ENCODE results near the gene PAK1.

Gene PAK1

DNA sequence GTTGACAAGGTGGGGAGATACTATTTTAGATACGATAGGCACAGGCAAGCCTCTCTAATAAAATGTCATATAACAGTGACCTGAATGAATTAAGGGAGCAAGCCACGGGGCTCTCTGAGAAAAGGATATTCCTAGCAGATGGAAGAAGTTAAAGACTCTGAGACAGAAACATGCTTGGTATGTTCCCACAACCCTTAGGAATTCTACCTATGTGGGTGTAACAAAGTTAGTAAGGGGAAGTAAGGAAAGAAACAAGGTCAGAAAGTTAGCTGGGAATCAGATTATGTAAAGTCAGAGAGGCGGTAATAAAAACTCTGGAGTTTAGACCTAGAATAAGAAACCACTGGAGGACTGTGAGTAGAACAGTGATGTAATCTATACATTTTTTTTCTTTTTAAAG, 112.7 kb downstream of the PAK1 start:
- DNase-seq: no peak

GRCh38 chr11:77359481-77359880, 114.4 kb downstream of the PAK1 start:
- no peak for DNase-seq

GRCh38 chr11:77353131-77353530, 120.8 kb downstream of the PAK1 start:
- no peak for DNase-seq

GRCh38 chr11:77351281-77351886, 122.5 kb downstream of the PAK1 start:
- DNase-seq: no peak

DNA sequence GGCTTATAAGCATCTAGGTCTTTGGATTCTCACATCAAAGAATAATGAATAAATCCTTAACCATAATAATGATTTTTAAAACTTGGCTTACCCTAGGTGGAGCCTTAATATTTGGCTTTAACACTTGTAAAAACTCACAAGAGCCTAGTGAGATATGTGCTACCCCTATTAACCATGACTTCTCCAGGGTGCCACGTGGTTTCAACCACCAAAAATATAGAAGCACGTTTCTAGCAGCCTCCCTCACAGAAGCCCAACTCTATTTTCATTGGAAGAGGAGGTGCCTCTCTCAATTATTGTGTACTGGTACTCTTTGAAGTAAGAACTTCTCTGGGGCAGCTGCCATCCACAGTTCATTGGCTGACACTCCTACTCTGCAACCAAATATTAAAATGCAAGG, 125.9 kb downstream of the PAK1 start:
- no peak for DNase-seq

- DNase-seq: no peak
Measured at GRCh38 chr11:77346906-77347603, 126.8 kb downstream of the PAK1 start.

DNA sequence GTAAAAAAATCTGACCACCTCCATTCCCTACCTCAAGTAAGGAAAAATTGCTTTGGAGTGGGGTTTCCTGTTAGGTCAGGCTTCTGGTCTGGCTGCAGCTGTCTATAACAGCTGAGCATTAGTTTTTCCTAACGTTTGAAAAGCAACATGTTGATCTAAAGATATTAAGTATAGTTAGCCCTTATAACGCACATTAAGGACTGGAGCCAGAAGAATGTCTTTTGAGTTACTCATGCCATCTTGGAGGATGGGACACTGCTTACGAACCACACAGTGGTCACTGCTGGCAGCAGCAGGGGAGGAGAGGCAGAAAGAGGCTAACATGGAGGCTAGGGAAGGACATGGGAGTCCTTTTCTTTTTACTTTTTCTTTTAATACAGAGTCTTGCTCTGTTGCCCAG, 128.3 kb downstream of the PAK1 start:
- DNase-seq: no peak

GRCh38 chr11:77340501-77340900, 133.4 kb downstream of the PAK1 start:
- no peak for DNase-seq

- DNase-seq: no peak
Measured at GRCh38 chr11:77332259-77332658, 141.6 kb downstream of the PAK1 start.

DNA sequence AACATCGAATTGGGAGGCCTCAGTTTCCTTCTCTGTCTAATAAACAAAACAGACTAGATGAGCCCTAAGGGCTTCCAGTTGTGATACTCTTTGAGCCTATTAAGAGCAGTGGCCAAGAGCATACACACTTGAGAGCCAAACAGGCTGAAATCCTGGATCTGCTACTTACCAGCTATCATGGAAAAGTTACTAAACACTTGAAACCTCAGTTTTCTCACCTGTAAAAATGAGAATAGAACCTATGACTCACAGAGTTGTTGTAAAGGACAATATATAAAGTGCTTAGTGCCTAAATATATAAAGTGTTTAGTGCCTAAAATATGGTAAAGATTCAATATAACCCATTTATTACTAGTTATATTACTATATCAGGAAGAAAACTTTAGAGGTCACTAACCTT, 148.7 kb downstream of the PAK1 start:
- no peak for DNase-seq

DNA sequence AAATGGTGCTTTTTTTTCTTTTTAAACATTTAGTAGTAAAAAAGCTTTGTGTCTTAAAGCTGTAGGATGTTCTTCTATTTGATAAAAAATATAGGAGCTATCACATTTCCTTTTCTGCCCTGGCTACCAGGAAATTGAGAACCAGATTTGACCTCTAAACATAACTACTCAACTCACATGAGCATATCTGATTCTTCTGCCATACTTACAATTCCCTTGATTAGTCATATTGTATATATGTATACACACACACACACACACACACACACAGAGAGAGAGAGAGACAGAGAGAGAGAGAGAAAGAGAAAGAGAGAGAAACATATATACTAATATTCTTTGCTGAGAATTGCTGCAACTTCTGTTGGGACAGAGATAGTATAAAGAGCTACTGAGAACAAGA, 149.4 kb downstream of the PAK1 start:
- no peak for DNase-seq

DNA sequence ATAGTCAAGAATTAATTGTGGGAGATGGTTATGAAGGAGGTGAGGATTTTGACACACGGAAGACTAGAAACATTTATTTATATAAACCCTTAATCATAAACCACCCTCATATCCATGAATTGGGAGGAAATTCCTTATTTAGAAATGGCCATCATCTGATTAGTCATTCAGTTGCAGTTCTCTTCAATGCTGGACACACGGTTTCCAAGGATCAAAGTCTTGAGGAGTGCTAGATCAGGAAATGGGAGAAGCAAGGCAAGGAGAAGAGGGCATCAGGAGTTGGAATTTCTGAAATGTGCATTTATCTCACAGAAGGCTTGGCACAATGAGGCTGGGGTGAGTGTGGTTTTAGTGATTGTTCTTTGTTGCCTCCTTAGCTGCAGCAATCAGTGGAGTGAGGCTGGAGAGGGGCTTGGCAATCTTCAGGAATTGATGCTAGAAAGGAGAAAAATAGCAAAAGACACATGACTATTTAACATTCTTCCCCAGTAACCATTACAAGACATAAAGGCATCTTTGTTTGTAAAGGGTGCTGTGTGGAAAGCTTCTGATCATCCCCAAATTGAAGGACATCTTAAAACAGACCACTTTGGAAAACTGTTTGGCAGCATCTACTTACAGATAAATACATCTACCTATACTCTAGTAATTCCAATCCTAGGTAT, 150.8 kb downstream of the PAK1 start:
- no peak for DNase-seq

DNA sequence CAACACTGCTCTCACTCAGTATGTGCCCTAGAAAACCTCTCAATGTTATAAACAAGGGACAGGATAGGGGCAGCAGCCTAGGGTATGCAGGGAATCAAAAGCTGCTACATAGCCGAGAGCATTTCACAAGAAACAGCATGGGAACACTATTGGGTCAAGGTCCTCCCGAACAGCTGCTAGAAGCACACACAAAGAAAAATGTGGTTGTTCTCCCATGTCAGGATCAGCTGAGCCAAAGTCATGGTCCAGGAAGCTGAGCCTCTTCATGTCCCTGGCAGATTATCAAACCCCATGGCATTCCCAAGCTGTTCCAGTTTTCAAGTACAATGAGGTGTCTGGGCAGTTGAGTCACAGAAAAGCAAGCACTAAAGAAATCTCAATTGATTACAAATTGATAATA, 151.4 kb downstream of the PAK1 start:
- no peak for DNase-seq

GRCh38 chr11:77320351-77320750, 153.5 kb downstream of the PAK1 start:
- no peak for DNase-seq

DNA sequence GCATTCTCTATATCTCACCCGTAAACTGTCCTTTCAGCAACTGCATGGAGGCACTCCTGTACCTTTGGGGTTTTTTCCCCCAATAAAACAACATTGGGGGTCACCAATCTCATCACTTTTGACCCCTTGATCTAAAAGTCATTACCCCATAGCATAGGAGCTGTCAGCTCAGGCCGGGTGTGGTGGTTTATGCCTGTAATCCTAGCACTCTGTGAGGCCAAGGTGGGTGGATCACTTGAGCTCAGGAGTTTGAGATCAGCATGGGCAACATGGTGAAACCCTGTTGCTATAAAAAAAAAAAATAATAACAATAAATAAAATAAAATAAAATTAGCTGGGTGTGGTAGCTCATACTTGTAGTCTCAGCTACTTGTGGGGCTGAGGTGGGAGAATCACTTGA, 155.3 kb downstream of the PAK1 start:
- DNase-seq: no peak

DNA sequence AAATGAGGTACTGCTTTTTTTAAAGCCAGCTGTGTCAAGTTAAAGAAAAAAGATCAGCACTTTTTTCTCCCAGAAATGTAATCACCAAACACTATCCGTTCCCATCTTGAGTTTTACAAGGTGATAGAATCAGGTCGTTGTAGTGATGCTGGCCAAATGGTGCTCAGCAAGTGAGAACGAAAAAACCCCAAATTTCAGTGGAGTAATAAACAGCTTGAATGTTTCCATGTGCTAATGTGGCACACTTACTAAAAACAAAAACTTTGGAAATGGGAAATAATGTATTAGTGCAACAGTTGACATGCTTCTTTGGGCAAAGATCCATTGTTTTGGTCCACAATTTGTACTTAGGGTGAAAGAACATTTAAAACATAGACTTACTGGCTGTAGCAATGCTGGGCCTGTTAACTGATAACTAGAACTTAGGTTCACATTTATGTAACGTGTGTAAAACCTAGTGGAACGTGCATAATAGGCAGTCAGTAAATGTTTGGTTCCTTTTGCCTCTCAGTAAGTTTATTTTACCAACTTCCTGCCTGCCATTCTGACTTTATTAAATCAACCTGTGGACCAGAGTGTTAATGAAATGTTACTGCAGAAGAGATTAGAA, 157.1 kb downstream of the PAK1 start:
- no peak for DNase-seq

- no peak for DNase-seq
Measured at GRCh38 chr11:77312107-77312506, 161.8 kb downstream of the PAK1 start.

DNA sequence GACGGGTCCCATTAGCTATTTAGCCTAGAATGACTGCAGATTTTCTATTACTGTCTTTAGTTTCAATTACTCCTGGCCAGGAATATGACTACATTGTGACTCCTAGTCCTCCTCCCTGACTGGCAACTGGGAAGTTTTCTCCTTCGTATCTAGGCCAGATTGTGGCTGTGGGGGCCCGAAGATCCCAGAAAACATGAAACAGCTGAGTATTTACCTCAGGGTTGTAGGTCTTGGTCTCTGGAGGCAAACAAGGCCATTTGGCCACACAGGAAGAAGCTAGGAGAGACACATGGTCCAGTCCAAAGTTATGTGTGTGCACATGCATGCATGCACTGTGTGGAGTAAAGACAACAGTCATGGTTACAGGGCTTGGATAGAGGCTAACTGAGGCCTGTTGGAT, 162.2 kb downstream of the PAK1 start:
- no peak for DNase-seq

GRCh38 chr11:77310721-77311120, 163.2 kb downstream of the PAK1 start:
- DNase-seq: no peak

- DNase-seq: no peak
Measured at GRCh38 chr11:77309401-77310085, 164.4 kb downstream of the PAK1 start.

GRCh38 chr11:77308838-77309237, 165.1 kb downstream of the PAK1 start:
- no peak for DNase-seq

- no peak for DNase-seq
Measured at GRCh38 chr11:77303328-77303727, 170.6 kb downstream of the PAK1 start.

DNA sequence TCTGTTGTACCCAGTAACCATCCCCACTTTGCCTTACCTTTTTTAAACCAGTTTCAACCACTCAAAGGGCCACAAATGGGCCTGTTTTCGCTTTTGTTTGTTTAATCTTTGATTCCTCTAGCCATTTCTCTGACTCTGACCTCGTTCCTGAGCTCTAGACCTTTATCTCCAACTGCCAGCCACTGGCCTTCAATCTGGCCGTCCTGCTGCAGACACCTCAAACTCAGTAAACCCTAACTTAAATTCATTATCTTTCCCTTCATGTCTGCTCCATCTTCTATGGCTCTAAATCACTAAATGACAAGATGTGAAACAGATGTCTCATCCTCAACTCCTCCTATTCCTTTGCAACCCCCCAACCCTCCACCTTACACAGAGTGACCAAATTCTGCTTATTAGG, 171.1 kb downstream of the PAK1 start:
- no peak for DNase-seq

DNA sequence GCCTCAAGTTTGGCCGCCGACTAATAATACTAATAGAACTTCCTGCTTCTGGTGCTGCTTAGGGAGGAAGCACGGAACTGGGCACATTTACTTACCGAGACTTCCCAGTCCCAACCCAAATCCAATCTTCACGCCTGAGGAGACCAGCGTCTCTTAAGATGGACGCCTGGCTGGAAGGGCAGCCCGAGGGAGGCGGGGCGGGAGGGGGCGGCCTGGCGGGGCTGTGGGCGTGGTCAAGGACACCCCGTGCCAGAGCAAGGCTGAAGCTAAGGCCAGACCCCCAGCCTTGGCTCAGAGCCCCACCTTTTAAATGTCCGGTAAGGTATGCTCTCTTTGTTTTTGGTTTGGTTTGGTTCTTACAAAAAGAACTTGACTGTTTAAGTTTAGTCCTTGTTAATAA, 172.4 kb downstream of the PAK1 start, which contains the start of gene GDPD4:
Gene GDPD4 (minus strand): TSS at position 177 of the 400 bp plus-strand sequence. CDS start 16,549 bp downstream, outside the sequence.
- no peak for DNase-seq

All from activated effector memory CD4-positive, alpha-beta T cell treated with Interleukin-2 at 50 U/mL for 16 hours (primary cell).